HG03378 (cell line): ENCODE results near the gene GPBAR1.

Experiments used
- ATAC-seq: cut with Tn5 transposase; IDR thresholded peaks from one replicate; pipeline ENCODE4 v1.9.1; 2021; ENCODE audit warnings: mild to moderate bottlenecking, moderate library complexity; ENCODE audit not compliant: unreplicated experiment

Gene GPBAR1

GRCh38 chr2:218284106-218284811 is 23.4 kb downstream of the GPBAR1 start:
- peak; percentile 32 for ATAC-seq

GRCh38 chr2:218285604-218286003 is 24.8 kb downstream of the GPBAR1 start:
- no peak for ATAC-seq

- ATAC-seq, result peak; percentile 57
These were observed 26.0 kb downstream of the GPBAR1 start for GRCh38 chr2:218286570-218287459.

GRCh38 chr2:218289639-218290315 is 29.0 kb downstream of the GPBAR1 start:
- no peak for ATAC-seq

- ATAC-seq, result peak; percentile 48
These were observed 29.8 kb downstream of the GPBAR1 start for GRCh38 chr2:218290316-218291261.

GRCh38 chr2:218291318-218292047 is 30.7 kb downstream of the GPBAR1 start:
- no peak for ATAC-seq

GRCh38 chr2:218292048-218293014 is 31.5 kb downstream of the GPBAR1 start, which contains the start of gene TMBIM1:
Gene TMBIM1 (minus strand): TSS chr2:218292503. CDS start chr2:218282141, 10,362 bp downstream.
- peak; percentile 40 for ATAC-seq

GRCh38 chr2:218293715-218294429 is 33.1 kb downstream of the GPBAR1 start:
- no peak for ATAC-seq

GRCh38 chr2:218294430-218295022 is 33.7 kb downstream of the GPBAR1 start:
- no peak for ATAC-seq

- ATAC-seq, result no peak
These were observed 34.2 kb downstream of the GPBAR1 start for GRCh38 chr2:218295029-218295428.

GRCh38 chr2:218296200-218296599 is 35.4 kb downstream of the GPBAR1 start:
- ATAC-seq, result no peak

- no peak for ATAC-seq
These were observed 36.0 kb downstream of the GPBAR1 start for GRCh38 chr2:218296847-218297246.

- ATAC-seq, result no peak
These were observed 37.6 kb downstream of the GPBAR1 start for GRCh38 chr2:218298314-218298875.

GRCh38 chr2:218300141-218300540 is 39.3 kb downstream of the GPBAR1 start:
- no peak for ATAC-seq

- peak; percentile 83 for ATAC-seq
These were observed 40.5 kb downstream of the GPBAR1 start for GRCh38 chr2:218301176-218301819.

GRCh38 chr2:218305383-218305782 is 44.6 kb downstream of the GPBAR1 start:
- no peak for ATAC-seq
